NCI-H748 treated with DMSO at 0.1 percent for 48 hours (cell line): ENCODE measurements around the gene BABAM2.

Experiments used
- DNase-seq: peaks from one replicate; lab custom pipeline; 2025; lab: John Stamatoyannopoulos, UW

BABAM2 gene

GRCh38 chr2:27911458-27912210 is 21.1 kb downstream of the BABAM2 start:
- no peak for DNase-seq

GRCh38 chr2:27912512-27912911 is 22.0 kb downstream of the BABAM2 start:
- no peak for DNase-seq

GRCh38 chr2:27914041-27914804 is 23.7 kb downstream of the BABAM2 start:
- DNase-seq: no peak

- DNase-seq: no peak
These were observed 24.3 kb downstream of the BABAM2 start for GRCh38 chr2:27914805-27915175.

- no peak for DNase-seq
These were observed 24.7 kb downstream of the BABAM2 start for GRCh38 chr2:27915191-27915590.

- DNase-seq: no peak
These were observed 25.3 kb downstream of the BABAM2 start for GRCh38 chr2:27915874-27916273.

GRCh38 chr2:27916293-27916995 is 25.9 kb downstream of the BABAM2 start:
- no peak for DNase-seq

GRCh38 chr2:27920148-27920885 is 29.8 kb downstream of the BABAM2 start:
- no peak for DNase-seq

- no peak for DNase-seq
These were observed 30.9 kb downstream of the BABAM2 start for GRCh38 chr2:27921424-27921823.

GRCh38 chr2:27921880-27922547 is 31.5 kb downstream of the BABAM2 start:
- DNase-seq: no peak

GRCh38 chr2:27922842-27923241 is 32.3 kb downstream of the BABAM2 start:
- no peak for DNase-seq

GRCh38 chr2:27925766-27926472 is 35.4 kb downstream of the BABAM2 start:
- no peak for DNase-seq

- DNase-seq: no peak
These were observed 39.5 kb downstream of the BABAM2 start for GRCh38 chr2:27929916-27930486.

GRCh38 chr2:27931361-27931950 is 40.9 kb downstream of the BABAM2 start:
- DNase-seq: no peak

GRCh38 chr2:27932396-27932795 is 41.9 kb downstream of the BABAM2 start:
- no peak for DNase-seq

- DNase-seq: no peak
These were observed 44.5 kb downstream of the BABAM2 start for GRCh38 chr2:27935026-27935425.

- DNase-seq: no peak
These were observed 49.7 kb downstream of the BABAM2 start for GRCh38 chr2:27940090-27940671.

GRCh38 chr2:27940982-27941381 is 50.5 kb downstream of the BABAM2 start:
- no peak for DNase-seq

- DNase-seq: no peak
These were observed 52.4 kb downstream of the BABAM2 start for GRCh38 chr2:27942612-27943547.
